Myocyte (in vitro differentiated cells): ENCODE data around the gene GNB1L. TPM values are rescaled to one million over a fixed set of nuclear protein-coding genes. Genes with fewer than 3 reads are reported as not detected.
"Not testable (repeated sequence)": the region's sequence is repeated elsewhere in the genome, so short reads cannot be mapped to it uniquely, and the experiment has no call there.

ENCODE experiments used
- DNase-seq: peaks from one replicate; pipeline ENCODE4 v3.0.0-alpha.2; 2012; ENCODE audit warnings: low read depth
- total RNA-seq: library from RNA; depleted of rRNA; stranded (reverse); fragments of >200 nt; gene quantifications from 2 replicates; pipeline ENCODE4 v1.2.3, GENCODE V29; 2014

The GNB1L gene
- total RNA-seq, 1 donor from 2014 or later: 6.9 TPM

- peak; percentile 40 for DNase-seq
Observed at GRCh38 chr22:19799322-19800190, 55.1 kb downstream of the GNB1L start.

- no peak for DNase-seq
Observed at GRCh38 chr22:19798891-19799293, 55.8 kb downstream of the GNB1L start.

GRCh38 chr22:19798003-19798665 lies 56.5 kb downstream of the GNB1L start:
- no peak for DNase-seq

- no peak for DNase-seq
Observed at GRCh38 chr22:19797086-19798002, 57.3 kb downstream of the GNB1L start.

- DNase-seq: no peak
Observed at GRCh38 chr22:19796160-19796559, 58.5 kb downstream of the GNB1L start.

- peak; percentile 32 for DNase-seq
Observed at GRCh38 chr22:19795617-19796008, 59.1 kb downstream of the GNB1L start.

- DNase-seq: no peak
Observed at GRCh38 chr22:19793661-19794310, 60.9 kb downstream of the GNB1L start.

- no peak for DNase-seq
Observed at GRCh38 chr22:19793161-19793560, 61.5 kb downstream of the GNB1L start.

- DNase-seq: not testable (repeated sequence)
Observed at GRCh38 chr22:19792383-19792896, 62.2 kb downstream of the GNB1L start.

- DNase-seq: no peak
Observed at GRCh38 chr22:19791894-19792293, 62.8 kb downstream of the GNB1L start.

- DNase-seq: no peak
Observed at GRCh38 chr22:19791243-19791642, 63.4 kb downstream of the GNB1L start.

GRCh38 chr22:19789828-19790227 lies 64.8 kb downstream of the GNB1L start:
- DNase-seq: no peak

- no peak for DNase-seq
Observed at GRCh38 chr22:19789406-19789805, 65.3 kb downstream of the GNB1L start.

GRCh38 chr22:19788661-19789225 lies 65.9 kb downstream of the GNB1L start:
- no peak for DNase-seq

GRCh38 chr22:19787849-19788141 lies 66.9 kb downstream of the GNB1L start:
- no peak for DNase-seq

- DNase-seq: no peak
Observed at GRCh38 chr22:19786959-19787848, 67.5 kb downstream of the GNB1L start.

- DNase-seq: no peak
Observed at GRCh38 chr22:19786264-19786585, 68.4 kb downstream of the GNB1L start.

GRCh38 chr22:19785461-19786263 lies 69.0 kb downstream of the GNB1L start:
- no peak for DNase-seq
